Tibial nerve (tissue), 4 donors: ENCODE results near the gene RARG. TPM values are rescaled to one million over a fixed set of nuclear protein-coding genes. Genes with fewer than 3 reads are reported as not detected.

Experiments
- DNase-seq, 2 donors: peaks; one replicate each; pipeline ENCODE4 v3.0.0-alpha.2; 2019; ENCODE audit warnings: low spot score in 2 of 2
- H3K27ac ChIP-seq, 4 donors: fragments of 200-600 bp; sonication (generic) in 3 of 4; one replicate each; pipeline ENCODE4 v1.5.1; 2017 to 2019; ENCODE audit warnings: mild to moderate bottlenecking in 1 of 4
- H3K27me3 ChIP-seq, 2 donors: fragments of 200-600 bp; sonication (generic) in 1 of 2; one replicate each; pipeline versions ENCODE4 v1.5.1 to v1.6.0; 2017 to 2019
- H3K36me3 ChIP-seq, 3 donors: fragments of 200-600 bp; sonication (generic); one replicate each; pipeline ENCODE4 v1.5.1; 2018 to 2019
- H3K4me1 ChIP-seq, 4 donors: fragments of 200-600 bp; sonication (generic) in 3 of 4; one replicate each; pipeline ENCODE4 v1.5.1; 2017 to 2019
- H3K4me3 ChIP-seq, 4 donors: fragments of 200-600 bp; sonication (generic) in 3 of 4; one replicate each; pipeline ENCODE4 v1.5.1; 2017 to 2019; ENCODE audit warnings: mild to moderate bottlenecking in 1 of 4, moderate library complexity in 1 of 4
- H3K9me3 ChIP-seq, 4 donors: fragments of 200-600 bp; sonication (generic) in 3 of 4; one replicate each; pipeline ENCODE4 v1.5.1; 2017 to 2019
- CTCF ChIP-seq, 5 experiments: fragments of 200-600 bp in 3 of 5; fragments of 450-650 bp in 2 of 5; sonication (generic) in 3 of 5; IDR thresholded peaks; one replicate each; pipeline ENCODE4 v1.5.1; 2016 to 2019; ENCODE audit warnings: antibody characterized with exemption in 5 of 5, mild to moderate bottlenecking in 3 of 5, moderate library complexity in 2 of 5
- EP300 ChIP-seq, 2 donors: sonication (generic); formaldehyde crosslinking; IDR thresholded peaks; one replicate each; pipeline ENCODE4 v1.6.1; 2017; ENCODE audit warnings: antibody characterized with exemption in 2 of 2, mild to moderate bottlenecking in 1 of 2
- POLR2A ChIP-seq, 2 donors: fragments of 450-650 bp; IDR thresholded peaks; one replicate each; pipeline ENCODE4 v1.6.1; 2017; ENCODE audit warnings: antibody characterized with exemption in 2 of 2, mild to moderate bottlenecking in 2 of 2, moderate library complexity in 2 of 2
- WGBS, 2 donors: methylation state at CpG; one replicate each; pipeline ENCODE4 v1.1.5; 2018; 5-methylcytosine and 5-hydroxymethylcytosine counted together
- total RNA-seq, 4 donors: library from RNA; depleted of rRNA; stranded (reverse); fragments of >200 nt; gene quantifications; one replicate each; pipeline ENCODE4 v1.1.0, GENCODE V29; 2016

The RARG gene
- total RNA-seq, result 10 to 100 TPM; 28.0 to 32.3 (median 31.4) TPM

- Histone ChIP-seq H3K27ac (peak within 1 kb of the TSS; percentile 80 to 98 (median 92)), H3K4me3 (peak within 1 kb of the TSS; percentile 47 to 89 (median 74)), H3K27me3 (no peaks in the 10 kb centered on the region), H3K4me1 (peaks cover 0 to 67% (median 35%) of the 10 kb centered on the region in 4 donors), H3K9me3 (no peaks in the 10 kb centered on the region), H3K36me3 (peaks cover 0 to 16% (median 0%) of the 10 kb centered on the region in 3 donors)
- TF ChIP-seq CTCF (IDR thresholded peaks at IDR 0.05), result no peak
- no peak for TF ChIP-seq POLR2A (IDR thresholded peaks at IDR 0.05)
- peak in 1 of 2 donors; percentile 21 for TF ChIP-seq EP300 (IDR thresholded peaks at IDR 0.05)
- DNase-seq, result peak; percentile 48 to 55
- 1 to 4% methylated on average over 10 to 29 of the region's 44 CpGs for WGBS, 2 donors
Observed at GRCh38 chr12:53231921-53232645, at the start of gene RARG. Gene RARG (minus strand): TSS chr12:53232209. CDS start chr12:53227545, 4,664 bp downstream.

- Histone ChIP-seq H3K27me3 (no peaks in the 10 kb centered on the region), H3K4me3 (no peak overlapping the region), H3K36me3 (peaks cover 0 to 6% (median 0%) of the 10 kb centered on the region in 3 donors), H3K4me1 (peaks cover 0 to 7% (median 0%) of the 10 kb centered on the region in 4 donors), H3K27ac (no peak overlapping the region), H3K9me3 (no peaks in the 10 kb centered on the region)
- DNase-seq, result no peak
- TF ChIP-seq POLR2A (IDR thresholded peaks at IDR 0.05) (no peak), EP300 (IDR thresholded peaks at IDR 0.05) (no peak), CTCF (IDR thresholded peaks at IDR 0.05) (no peak)
- 91 to 95% methylated on average over 8 to 9 of the region's 9 CpGs for WGBS, 2 donors
Observed at GRCh38 chr12:53279888-53280498, 48.0 kb upstream of the RARG start.

GRCh38 chr12:53279283-53279869 is 47.4 kb upstream of the RARG start:
- TF ChIP-seq CTCF (IDR thresholded peaks at IDR 0.05) (no peak), EP300 (IDR thresholded peaks at IDR 0.05) (no peak), POLR2A (IDR thresholded peaks at IDR 0.05) (no peak)
- 80 to 92% methylated on average over 2 to 3 of the region's 3 CpGs for WGBS, 2 donors
- H3K4me3 ChIP-seq, result no peak overlapping the region
- H3K27ac ChIP-seq, result no peak overlapping the region
- H3K36me3 ChIP-seq, result peaks cover 0 to 6% (median 0%) of the 10 kb centered on the region in 3 donors
- no peaks in the 10 kb centered on the region for H3K27me3 ChIP-seq
- H3K9me3 ChIP-seq, result no peaks in the 10 kb centered on the region
- H3K4me1 ChIP-seq, result peaks cover 0 to 7% (median 0%) of the 10 kb centered on the region in 4 donors
- DNase-seq, result no peak

GRCh38 chr12:53277981-53278380 is 46.0 kb upstream of the RARG start:
- Histone ChIP-seq H3K36me3 (peaks cover 0 to 6% (median 0%) of the 10 kb centered on the region in 3 donors), H3K9me3 (no peaks in the 10 kb centered on the region), H3K27me3 (no peaks in the 10 kb centered on the region), H3K4me3 (no peak overlapping the region), H3K4me1 (peaks cover 0 to 7% (median 0%) of the 10 kb centered on the region in 4 donors), H3K27ac (no peak overlapping the region)
- no peak for DNase-seq
- WGBS, 2 donors, result 95 to 96% methylated on average over 9 of the region's 9 CpGs
- TF ChIP-seq POLR2A (IDR thresholded peaks at IDR 0.05), result no peak
- TF ChIP-seq EP300 (IDR thresholded peaks at IDR 0.05), result no peak
- TF ChIP-seq CTCF (IDR thresholded peaks at IDR 0.05), result no peak

- WGBS, 2 donors, result 95 to 98% methylated on average over 11 of the region's 11 CpGs
- no peak for TF ChIP-seq EP300 (IDR thresholded peaks at IDR 0.05)
- TF ChIP-seq POLR2A (IDR thresholded peaks at IDR 0.05), result no peak
- TF ChIP-seq CTCF (IDR thresholded peaks at IDR 0.05), result no peak
Observed at GRCh38 chr12:53276511-53276910, 44.5 kb upstream of the RARG start.

More at GRCh38 chr12:53276511-53276910, 44.5 kb upstream of the RARG start:
- Histone ChIP-seq H3K27ac (no peak overlapping the region), H3K4me1 (peaks cover 0 to 7% (median 0%) of the 10 kb centered on the region in 4 donors), H3K27me3 (no peaks in the 10 kb centered on the region), H3K9me3 (no peaks in the 10 kb centered on the region), H3K36me3 (no peaks in the 10 kb centered on the region), H3K4me3 (no peak overlapping the region)
- DNase-seq, result no peak
